GM23338 (cell line): ENCODE data around the gene MRFAP1.

Experiments
- CTCF ChIP-seq, 2 experiments: fragments of 200-600 bp in 1 of 2; sonication (generic) in 1 of 2; conservative IDR thresholded peaks; 2 replicates each; pipeline versions ENCODE4 v1.5.1 to v1.6.1; 2016 to 2017; ENCODE audit warnings: antibody characterized with exemption in 2 of 2, low read depth in 2 of 2, mild to moderate bottlenecking in 2 of 2, moderate library complexity in 1 of 2
- EZH2phosphoT487 ChIP-seq: fragments of 200-600 bp; sonication (generic); IDR thresholded peaks from one replicate; pipeline ENCODE4 v1.8.1; 2018; ENCODE audit warnings: antibody characterized with exemption; ENCODE audit not compliant: unreplicated experiment
- POLR2AphosphoS5 ChIP-seq: IDR thresholded peaks from 2 replicates; pipeline ENCODE4 v1.6.1; 2016; ENCODE audit warnings: antibody characterized with exemption, low read depth

GRCh38 chr4:6598127-6598526 is 42.4 kb upstream of the MRFAP1 start:
- no peak for TF ChIP-seq CTCF (conservative IDR thresholded peaks at IDR 0.05; ENCODE audit: low read depth in 2 of 2)
- TF ChIP-seq POLR2AphosphoS5 = no peak
- no peak for TF ChIP-seq EZH2phosphoT487
